ENCODE data around the gene RHOA.

RHOA gene

DNA sequence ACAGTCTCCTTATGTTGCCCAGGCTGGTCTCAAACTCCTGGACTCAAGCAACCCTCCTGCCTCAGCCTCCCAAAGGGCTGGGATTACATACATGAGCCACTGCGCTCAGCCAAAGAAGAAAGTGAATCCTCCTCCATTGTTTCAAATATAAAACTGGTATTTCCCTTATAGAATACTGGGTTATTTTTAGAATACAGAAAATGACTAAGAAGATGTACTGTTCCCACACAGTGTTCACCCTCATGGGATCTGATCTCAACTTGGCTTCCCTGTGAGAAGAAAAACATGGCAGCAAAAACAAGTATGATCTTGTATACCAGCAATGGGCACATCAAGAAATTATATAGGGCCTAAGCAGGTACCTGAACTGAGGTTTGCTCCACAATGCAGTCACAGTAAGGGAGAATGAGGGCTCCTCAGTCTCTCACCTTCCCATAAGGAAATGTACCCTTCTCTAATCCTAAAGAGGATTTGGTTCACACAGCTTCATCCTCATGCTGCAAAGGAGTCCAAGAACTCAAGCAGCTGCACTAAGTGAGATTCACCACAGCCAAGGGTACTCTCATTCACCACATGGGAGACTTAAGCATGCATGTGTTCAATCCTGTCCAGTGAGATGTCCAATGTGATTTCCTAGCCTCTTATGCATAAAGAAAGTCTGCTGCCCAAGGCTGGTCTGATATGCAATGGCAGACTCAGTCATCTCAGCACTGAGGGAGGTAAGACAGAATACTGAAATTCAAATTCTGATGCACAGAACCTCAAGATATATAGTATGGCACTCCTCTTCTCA is 97.7 kb downstream of the RHOA start:
- no peak for DNase-seq

DNA sequence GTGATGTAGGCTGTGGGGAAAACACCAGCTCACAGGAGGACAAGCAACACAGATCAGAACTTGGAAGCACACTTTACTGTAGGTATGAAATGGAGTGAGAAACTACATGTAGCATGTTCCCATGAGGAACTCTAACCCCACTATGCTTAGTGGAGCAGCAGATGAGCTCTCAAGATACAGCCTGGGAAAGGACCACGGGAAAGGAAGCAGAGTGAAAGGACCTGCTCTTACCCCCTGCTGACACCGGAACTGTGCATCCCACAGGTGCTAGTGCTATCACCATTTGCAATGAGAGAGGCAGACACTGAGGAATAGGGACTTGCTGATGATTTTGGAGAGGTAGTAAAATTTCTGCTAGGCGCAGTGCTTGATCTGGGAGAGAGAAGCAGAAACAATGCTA is 100.5 kb downstream of the RHOA start:
- no peak for DNase-seq

DNA sequence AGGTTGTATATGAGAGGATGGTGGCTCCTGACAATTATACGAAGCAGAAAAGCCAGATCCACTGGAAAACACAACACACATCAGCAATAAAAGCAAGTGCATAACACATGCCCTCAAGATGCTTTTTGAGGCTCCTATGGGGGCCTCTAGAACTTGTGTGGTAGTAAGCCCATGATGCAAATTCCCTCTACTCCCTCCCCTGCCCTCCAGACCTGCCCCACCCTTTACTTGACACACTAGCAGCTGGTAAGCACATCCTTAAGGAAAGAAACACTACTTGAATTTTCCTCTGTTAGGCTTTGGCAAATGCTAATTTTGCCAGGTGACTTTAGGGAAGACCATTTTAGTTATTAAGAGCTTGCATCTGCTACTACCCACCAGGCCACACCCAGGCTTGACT is 101.1 kb downstream of the RHOA start:
- DNase-seq: no peak
